NCI-H460 (cell line): Measurements from ENCODE around the gene GPR18. TPM values are rescaled to one million over a fixed set of nuclear protein-coding genes. Genes with fewer than 3 reads are reported as not detected.
"Not testable (repeated sequence)": the region's sequence is repeated elsewhere in the genome, so short reads cannot be mapped to it uniquely, and the experiment has no call there.

ENCODE experiments used
- DNase-seq: peaks from one replicate; pipeline ENCODE4 v3.0.0-alpha.2; 2016; ENCODE audit warnings: low read depth; ENCODE audit errors: extremely low read depth
- total RNA-seq: library from RNA; depleted of rRNA; stranded (reverse); fragments of >200 nt; shearing (Covaris generic); gene quantifications from 2 replicates; pipeline ENCODE4 v1.2.3, GENCODE V29; 2014

Gene GPR18
- total RNA-seq, 1 experiment from 2014 or later: not detected

GRCh38 chr13:99268822-99269221 lies 10.6 kb upstream of the GPR18 start:
- no peak for DNase-seq

GRCh38 chr13:99267927-99268326 lies 9.7 kb upstream of the GPR18 start:
- DNase-seq: no peak

GRCh38 chr13:99266827-99267226 lies 8.6 kb upstream of the GPR18 start:
- DNase-seq: no peak

- peak; percentile 19 for DNase-seq
Observed at GRCh38 chr13:99265821-99266426, 7.7 kb upstream of the GPR18 start.

- no peak for DNase-seq
Observed at GRCh38 chr13:99265162-99265800, 7.1 kb upstream of the GPR18 start.

- DNase-seq: no peak
Observed at GRCh38 chr13:99264051-99264450, 5.9 kb upstream of the GPR18 start.

- DNase-seq: no peak
Observed at GRCh38 chr13:99263126-99263785, 5.1 kb upstream of the GPR18 start.

GRCh38 chr13:99261059-99261458 lies 2.9 kb upstream of the GPR18 start:
- DNase-seq: no peak

GRCh38 chr13:99260216-99260615 lies 2.0 kb upstream of the GPR18 start:
- DNase-seq: no peak

- DNase-seq: no peak
Observed at GRCh38 chr13:99258946-99259345, 767 bp upstream of the GPR18 start.

GRCh38 chr13:99257291-99257690 lies 888 bp downstream of the GPR18 start:
- DNase-seq: no peak

GRCh38 chr13:99256709-99257108 lies 1.5 kb downstream of the GPR18 start:
- DNase-seq: no peak

- DNase-seq: no peak
Observed at GRCh38 chr13:99256283-99256682, 1.9 kb downstream of the GPR18 start.

- no peak for DNase-seq
Observed at GRCh38 chr13:99255271-99255670, 2.9 kb downstream of the GPR18 start.

- DNase-seq: no peak
Observed at GRCh38 chr13:99254830-99255229, 3.3 kb downstream of the GPR18 start.

GRCh38 chr13:99251921-99252320 lies 6.3 kb downstream of the GPR18 start:
- no peak for DNase-seq

GRCh38 chr13:99250982-99251825 lies 7.0 kb downstream of the GPR18 start:
- no peak for DNase-seq

- not testable (repeated sequence) for DNase-seq
Observed at GRCh38 chr13:99249606-99250005, 8.6 kb downstream of the GPR18 start.

- not testable (repeated sequence) for DNase-seq
Observed at GRCh38 chr13:99249178-99249577, 9.0 kb downstream of the GPR18 start.

- no peak for DNase-seq
Observed at GRCh38 chr13:99246100-99246499, 12.1 kb downstream of the GPR18 start.

- DNase-seq: no peak
Observed at GRCh38 chr13:99237981-99238662, 20.1 kb downstream of the GPR18 start.
